ENCODE data around the gene PKD1.

PKD1 gene

GRCh38 chr16:2175454-2175853 is 39.8 kb upstream of the PKD1 start:
- DNase-seq (ENCODE audit: low spot score) = no peak
- TF ChIP-seq CTCF (IDR thresholded peaks at IDR 0.05; ENCODE audit: extremely low read depth, insufficient read depth, missing control alignments) = no peak
- in situ Hi-C loops (cut with MboI; ENCODE audit: low pct_unique_long_range_greater_than_20kb, low sequenced_read_pairs, unreplicated experiment) = no loop called here

DNA sequence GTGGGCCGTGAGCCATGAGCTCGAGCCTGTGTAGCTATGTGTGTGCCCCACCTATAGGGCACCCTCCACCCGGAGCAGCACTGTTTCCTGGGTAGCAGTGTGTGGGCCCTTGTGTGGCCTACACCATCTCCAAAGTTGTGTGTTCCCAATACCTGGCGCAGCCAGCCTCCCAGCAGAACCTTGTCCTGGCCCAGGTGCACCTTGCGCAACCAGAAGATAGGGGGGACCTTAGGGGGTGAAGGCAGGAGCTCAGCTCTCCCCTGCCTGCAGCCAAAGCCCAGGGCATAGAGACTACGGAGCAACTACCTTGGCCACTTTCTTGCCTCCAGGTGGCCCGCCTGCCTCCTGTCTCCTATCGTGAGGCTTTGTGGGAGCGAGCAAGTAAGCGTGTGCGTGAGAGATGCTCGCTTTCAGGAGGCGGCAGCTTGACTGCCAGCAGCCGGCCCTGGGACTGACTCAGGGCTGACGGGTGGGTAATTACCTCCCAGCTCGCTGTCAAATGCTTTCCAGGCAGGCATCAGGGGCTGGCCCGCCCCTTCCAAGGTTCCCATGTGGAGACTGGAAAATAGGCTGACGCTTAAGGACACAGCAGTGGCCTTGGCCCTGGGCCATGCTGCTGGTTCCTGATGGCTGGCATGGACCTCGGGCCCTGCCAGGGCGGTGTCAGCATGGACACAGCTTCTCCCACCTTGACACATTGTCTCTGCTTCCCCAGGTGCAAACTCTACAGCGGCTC is 38.9 kb upstream of the PKD1 start:
- no peak for TF ChIP-seq CTCF (IDR thresholded peaks at IDR 0.05; ENCODE audit: extremely low read depth, insufficient read depth, missing control alignments)
- no peak for DNase-seq (ENCODE audit: low spot score)
- in situ Hi-C loops (cut with MboI; ENCODE audit: low pct_unique_long_range_greater_than_20kb, low sequenced_read_pairs, unreplicated experiment) = no loop called here

DNA sequence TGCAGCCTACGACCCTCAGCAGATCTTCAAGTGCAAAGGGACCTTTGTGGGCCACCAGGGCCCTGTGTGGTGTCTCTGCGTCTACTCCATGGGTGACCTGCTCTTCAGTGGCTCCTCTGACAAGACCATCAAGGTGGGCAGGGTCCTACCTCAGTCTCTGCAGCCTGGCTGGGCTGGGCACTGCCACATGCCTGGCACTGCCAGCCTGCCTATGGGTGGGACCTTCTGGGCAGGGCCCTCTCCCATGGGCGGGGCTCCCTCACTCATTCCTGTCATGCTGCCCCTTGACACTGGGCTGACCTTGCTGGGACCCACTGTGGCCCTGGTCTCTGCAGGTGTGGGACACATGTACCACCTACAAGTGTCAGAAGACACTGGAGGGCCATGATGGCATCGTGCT is 38.2 kb upstream of the PKD1 start:
- TF ChIP-seq CTCF (IDR thresholded peaks at IDR 0.05; ENCODE audit: extremely low read depth, insufficient read depth, missing control alignments) = no peak
- DNase-seq (ENCODE audit: low spot score) = no peak
- in situ Hi-C loops (cut with MboI; ENCODE audit: low pct_unique_long_range_greater_than_20kb, low sequenced_read_pairs, unreplicated experiment) = no loop called here

GRCh38 chr16:2173366-2173765 is 37.7 kb upstream of the PKD1 start:
- no peak for DNase-seq (ENCODE audit: low spot score)
- no peak for TF ChIP-seq CTCF (IDR thresholded peaks at IDR 0.05; ENCODE audit: extremely low read depth, insufficient read depth, missing control alignments)
- in situ Hi-C loops (cut with MboI; ENCODE audit: low pct_unique_long_range_greater_than_20kb, low sequenced_read_pairs, unreplicated experiment) = no loop called here

- in situ Hi-C loops (cut with MboI; ENCODE audit: low pct_unique_long_range_greater_than_20kb, low sequenced_read_pairs, unreplicated experiment) = no loop called here
- no peak for DNase-seq (ENCODE audit: low spot score)
- no peak for TF ChIP-seq CTCF (IDR thresholded peaks at IDR 0.05; ENCODE audit: extremely low read depth, insufficient read depth, missing control alignments)
Measured at GRCh38 chr16:2172688-2173335, 37.1 kb upstream of the PKD1 start.

DNA sequence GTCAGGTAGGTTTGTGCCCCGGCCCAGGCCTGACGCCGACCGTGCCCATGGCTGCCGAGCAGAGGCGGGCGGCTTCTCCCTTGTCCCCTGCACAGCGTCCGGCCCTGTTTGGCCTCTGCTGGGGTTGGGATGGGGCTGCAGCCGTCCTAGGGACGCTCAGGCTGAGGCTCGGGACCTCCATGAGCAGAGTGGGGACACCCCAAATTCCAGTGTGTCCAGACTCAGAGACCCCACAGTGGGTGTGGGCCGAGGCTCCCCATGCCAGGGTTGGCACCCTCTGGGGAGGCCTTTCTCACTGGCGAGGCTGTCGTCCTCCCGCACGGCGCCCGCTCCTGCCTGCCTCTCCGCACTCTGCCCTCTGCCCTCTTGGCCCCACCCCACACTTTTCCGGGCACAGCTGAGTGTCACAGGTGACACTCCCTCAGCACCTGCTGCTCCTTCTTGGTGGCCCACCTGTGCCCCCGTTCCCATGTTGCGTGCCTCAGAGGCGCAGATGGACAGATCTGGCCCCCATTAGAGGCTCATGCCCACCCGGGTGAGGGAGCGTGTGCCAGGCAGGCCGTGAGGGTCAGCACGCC is 36.0 kb upstream of the PKD1 start:
- in situ Hi-C loops (cut with MboI; ENCODE audit: low pct_unique_long_range_greater_than_20kb, low sequenced_read_pairs, unreplicated experiment) = no loop called here

More for the DNA sequence above, 36.0 kb upstream of the PKD1 start:
- TF ChIP-seq CTCF (IDR thresholded peaks at IDR 0.05; ENCODE audit: extremely low read depth, insufficient read depth, missing control alignments) = no peak
- DNase-seq (ENCODE audit: low spot score) = no peak

Measured in GM13977 (cell line).